Astrocyte (in vitro differentiated cells and primary cell): Measurements from ENCODE around the gene RCOR1. TPM values are rescaled to one million over a fixed set of nuclear protein-coding genes. Genes with fewer than 3 reads are reported as not detected.

Source experiments
- DNase-seq: peaks from one replicate; pipeline ENCODE4 v3.0.0-alpha.2; 2010; ENCODE audit warnings: low read depth
- FAIRE-seq: peaks from 2 replicates; lab custom pipeline; 2011; peaks lifted over from hg19 to GRCh38; lab: Jason Lieb, UNC
- H2AFZ ChIP-seq: 2 replicates; pipeline ENCODE4 v1.6.0; 2012; ENCODE audit warnings: low read depth, low read length, inconsistent platforms
- H3K27ac ChIP-seq: 2 replicates; pipeline ENCODE4 v1.5.1; 2011; ENCODE audit warnings: low read depth, low read length, inconsistent platforms
- H3K27me3 ChIP-seq: 2 replicates; pipeline ENCODE4 v1.6.0; 2011; ENCODE audit warnings: low read length, inconsistent platforms; ENCODE audit not compliant: insufficient read depth
- H3K36me3 ChIP-seq: 2 replicates; pipeline ENCODE4 v1.5.1; 2011; ENCODE audit warnings: low read length, inconsistent platforms; ENCODE audit not compliant: insufficient read depth
- H3K4me1 ChIP-seq: 2 replicates; pipeline ENCODE4 v1.5.1; 2011; ENCODE audit warnings: low read length, inconsistent platforms; ENCODE audit not compliant: insufficient read depth
- H3K4me2 ChIP-seq: 2 replicates; pipeline ENCODE4 v1.6.0; 2012; ENCODE audit warnings: low read length, inconsistent platforms
- H3K4me3 ChIP-seq: 2 replicates; pipeline ENCODE4 v1.5.1; 2011; ENCODE audit warnings: low read depth, mild to moderate bottlenecking, low read length, inconsistent platforms; ENCODE audit not compliant: insufficient read depth
- H3K79me2 ChIP-seq: 2 replicates; pipeline ENCODE4 v1.6.0; 2012; ENCODE audit warnings: mild to moderate bottlenecking, low read length, inconsistent platforms; ENCODE audit not compliant: insufficient read depth
- H3K9ac ChIP-seq: 2 replicates; pipeline ENCODE4 v1.6.0; 2012; ENCODE audit warnings: mild to moderate bottlenecking, low read length, inconsistent platforms
- H3K9me3 ChIP-seq: 2 replicates; pipeline ENCODE4 v1.5.1; 2012; ENCODE audit warnings: low read depth, mild to moderate bottlenecking, low read length, inconsistent platforms; ENCODE audit not compliant: insufficient read depth
- H4K20me1 ChIP-seq: 2 replicates; pipeline ENCODE4 v1.6.0; 2012; ENCODE audit warnings: low read length, inconsistent platforms; ENCODE audit not compliant: insufficient read depth
- H3K27ac Mint-ChIP-seq: one replicate; pipeline ENCODE4 v1.8.0; 2021; ENCODE audit warnings: mild to moderate bottlenecking, mixed read lengths; ENCODE audit not compliant: unreplicated experiment
- H3K27me3 Mint-ChIP-seq: one replicate; pipeline ENCODE4 v1.8.0; 2021; ENCODE audit warnings: low read depth, mixed read lengths; ENCODE audit not compliant: unreplicated experiment
- H3K36me3 Mint-ChIP-seq: one replicate; pipeline ENCODE4 v1.8.0; 2021; ENCODE audit warnings: low read depth, mixed read lengths; ENCODE audit not compliant: unreplicated experiment
- H3K4me1 Mint-ChIP-seq: one replicate; pipeline ENCODE4 v1.8.0; 2021; ENCODE audit warnings: low read depth, mixed read lengths; ENCODE audit not compliant: unreplicated experiment
- H3K4me3 Mint-ChIP-seq: one replicate; pipeline ENCODE4 v1.8.0; 2021; ENCODE audit warnings: mild to moderate bottlenecking, moderate library complexity, mixed read lengths; ENCODE audit not compliant: unreplicated experiment
- H3K9me3 Mint-ChIP-seq: one replicate; pipeline ENCODE4 v1.8.0; 2021; ENCODE audit warnings: mild to moderate bottlenecking, mixed read lengths; ENCODE audit not compliant: unreplicated experiment
- EZH2 ChIP-seq: IDR thresholded peaks from 2 replicates; pipeline ENCODE4 v1.6.1; 2012; ENCODE audit warnings: mild to moderate bottlenecking, low read length, inconsistent platforms; ENCODE audit not compliant: insufficient read depth
- total RNA-seq: library from RNA; stranded (reverse); gene quantifications from 2 replicates; pipeline ENCODE4 v1.2.1, GENCODE V29; 2021
- TF ChIP-seq, protein P1 (sequence below): IDR thresholded peaks from 2 replicates; pipeline ENCODE4 v1.5.1; 2011; ENCODE audit warnings: low read depth, mild to moderate bottlenecking, inconsistent platforms, low read length, moderate library complexity; ENCODE audit not compliant: insufficient read depth

Gene RCOR1
- total RNA-seq, 1 donor from 2014 or later = 31.0 TPM

DNA sequence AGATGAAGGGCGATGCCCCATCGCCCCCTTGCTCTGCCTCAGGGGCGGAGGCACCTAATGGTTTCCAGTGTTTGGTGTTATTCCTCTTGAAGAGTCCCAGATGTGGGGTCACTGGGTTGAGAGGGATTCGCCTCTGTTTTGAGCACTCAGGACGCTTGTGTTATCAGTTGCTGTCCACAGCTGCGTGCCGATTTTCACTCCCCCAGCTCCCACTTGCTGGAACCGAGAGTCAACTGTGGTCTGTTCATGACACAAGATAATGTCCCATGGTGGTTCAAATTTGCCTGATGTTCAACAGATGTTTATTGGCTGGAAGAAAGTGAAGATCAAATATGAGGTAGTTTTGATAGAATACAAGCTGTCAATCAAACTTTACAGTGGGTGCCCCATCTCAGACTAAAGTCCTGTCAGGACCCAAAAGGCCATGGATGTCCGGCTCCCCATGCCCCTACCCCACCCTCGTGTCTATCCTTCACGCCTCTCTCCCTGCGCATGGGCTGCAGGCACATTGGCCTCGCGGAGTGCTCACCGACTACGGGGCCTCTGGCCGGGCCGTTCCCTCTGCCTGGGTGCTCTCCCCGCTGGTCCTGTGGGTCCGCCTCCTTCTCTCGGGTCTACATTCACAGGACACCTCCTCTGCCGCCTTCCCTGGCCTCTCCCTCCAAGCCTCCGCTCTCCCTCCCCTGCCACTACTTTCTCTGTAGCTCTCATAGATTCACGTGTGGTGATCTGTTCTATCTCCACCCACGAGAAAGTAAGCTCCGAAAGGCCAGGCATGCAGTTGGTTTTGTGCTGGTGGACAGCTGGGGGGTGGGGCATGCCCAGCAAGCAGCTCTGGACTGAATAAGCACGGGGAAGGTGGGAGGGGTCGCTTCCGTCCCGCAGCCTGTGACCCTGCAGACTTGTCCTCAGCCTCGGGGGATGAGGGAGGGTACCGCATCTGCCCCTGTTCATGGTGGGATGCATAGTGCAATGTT is 178.0 kb downstream of the RCOR1 start:
- Mint-ChIP-seq H3K4me1 (peaks cover 4% of the 10 kb centered on the region), H3K4me3 (no peak overlapping the region), H3K27ac (no peak overlapping the region), H3K9me3 (no peaks in the 10 kb centered on the region), H3K36me3 (peaks cover 2% of the 10 kb centered on the region), H3K27me3 (peaks cover 14% of the 10 kb centered on the region)
- Histone ChIP-seq H3K79me2 (no peaks in the 10 kb centered on the region), H3K27ac (no peak overlapping the region), H3K4me1 (peaks cover 7% of the 10 kb centered on the region), H3K4me3 (no peak overlapping the region), H3K9me3 (no peaks in the 10 kb centered on the region), H3K27me3 (no peaks in the 10 kb centered on the region), H3K9ac (no peak overlapping the region), H4K20me1 (no peaks in the 10 kb centered on the region), H3K36me3 (no peaks in the 10 kb centered on the region), H2AFZ (no peak overlapping the region), H3K4me2 (no peak overlapping the region)
- no peak for TF ChIP-seq EZH2
- TF ChIP-seq, protein P1, sequence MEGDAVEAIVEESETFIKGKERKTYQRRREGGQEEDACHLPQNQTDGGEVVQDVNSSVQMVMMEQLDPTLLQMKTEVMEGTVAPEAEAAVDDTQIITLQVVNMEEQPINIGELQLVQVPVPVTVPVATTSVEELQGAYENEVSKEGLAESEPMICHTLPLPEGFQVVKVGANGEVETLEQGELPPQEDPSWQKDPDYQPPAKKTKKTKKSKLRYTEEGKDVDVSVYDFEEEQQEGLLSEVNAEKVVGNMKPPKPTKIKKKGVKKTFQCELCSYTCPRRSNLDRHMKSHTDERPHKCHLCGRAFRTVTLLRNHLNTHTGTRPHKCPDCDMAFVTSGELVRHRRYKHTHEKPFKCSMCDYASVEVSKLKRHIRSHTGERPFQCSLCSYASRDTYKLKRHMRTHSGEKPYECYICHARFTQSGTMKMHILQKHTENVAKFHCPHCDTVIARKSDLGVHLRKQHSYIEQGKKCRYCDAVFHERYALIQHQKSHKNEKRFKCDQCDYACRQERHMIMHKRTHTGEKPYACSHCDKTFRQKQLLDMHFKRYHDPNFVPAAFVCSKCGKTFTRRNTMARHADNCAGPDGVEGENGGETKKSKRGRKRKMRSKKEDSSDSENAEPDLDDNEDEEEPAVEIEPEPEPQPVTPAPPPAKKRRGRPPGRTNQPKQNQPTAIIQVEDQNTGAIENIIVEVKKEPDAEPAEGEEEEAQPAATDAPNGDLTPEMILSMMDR = no peak
- DNase-seq (no peak), FAIRE-seq (no peak)

DNA sequence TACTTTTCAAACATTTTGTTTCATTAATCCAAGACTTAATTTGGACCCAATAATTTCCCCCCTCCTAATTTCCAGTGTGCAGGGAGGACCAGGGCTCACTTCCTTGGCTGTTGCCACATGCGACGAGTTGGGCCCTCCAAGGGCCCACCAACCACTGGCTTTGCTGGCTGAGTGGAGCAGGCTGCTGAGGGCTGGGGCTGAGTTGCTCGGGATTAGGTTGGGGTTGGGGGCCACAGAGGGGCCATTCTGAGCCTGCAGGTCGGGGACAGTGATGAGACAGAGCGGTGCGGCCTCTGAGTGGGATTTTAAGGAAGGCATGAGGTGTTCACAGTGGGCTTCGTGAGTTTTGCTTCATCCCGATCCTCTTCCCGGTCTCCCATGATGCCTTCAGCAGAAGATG is 178.7 kb downstream of the RCOR1 start:
- H3K27ac Mint-ChIP-seq = no peak overlapping the region
- no peak overlapping the region for H3K4me3 Mint-ChIP-seq
- H3K4me3 ChIP-seq = no peak overlapping the region
- no peaks in the 10 kb centered on the region for H3K9me3 ChIP-seq
- no peak overlapping the region for H2AFZ ChIP-seq
- peaks cover 6% of the 10 kb centered on the region for H3K4me1 Mint-ChIP-seq
- no peak for DNase-seq
- H3K36me3 ChIP-seq = no peaks in the 10 kb centered on the region
- H3K36me3 Mint-ChIP-seq = peaks cover 2% of the 10 kb centered on the region
- no peaks in the 10 kb centered on the region for H4K20me1 ChIP-seq
- no peaks in the 10 kb centered on the region for H3K27me3 ChIP-seq
- no peak overlapping the region for H3K27ac ChIP-seq
- no peaks in the 10 kb centered on the region for H3K79me2 ChIP-seq
- no peak for FAIRE-seq
- H3K9me3 Mint-ChIP-seq = no peaks in the 10 kb centered on the region
- no peak overlapping the region for H3K9ac ChIP-seq
- H3K4me1 ChIP-seq = peaks cover 9% of the 10 kb centered on the region
- no peak overlapping the region for H3K4me2 ChIP-seq
- TF ChIP-seq, protein P1 = no peak
- TF ChIP-seq EZH2 = no peak
- H3K27me3 Mint-ChIP-seq = peaks cover 14% of the 10 kb centered on the region
